Measurements from ENCODE around the gene OOSP3.

OOSP3 gene

DNA sequence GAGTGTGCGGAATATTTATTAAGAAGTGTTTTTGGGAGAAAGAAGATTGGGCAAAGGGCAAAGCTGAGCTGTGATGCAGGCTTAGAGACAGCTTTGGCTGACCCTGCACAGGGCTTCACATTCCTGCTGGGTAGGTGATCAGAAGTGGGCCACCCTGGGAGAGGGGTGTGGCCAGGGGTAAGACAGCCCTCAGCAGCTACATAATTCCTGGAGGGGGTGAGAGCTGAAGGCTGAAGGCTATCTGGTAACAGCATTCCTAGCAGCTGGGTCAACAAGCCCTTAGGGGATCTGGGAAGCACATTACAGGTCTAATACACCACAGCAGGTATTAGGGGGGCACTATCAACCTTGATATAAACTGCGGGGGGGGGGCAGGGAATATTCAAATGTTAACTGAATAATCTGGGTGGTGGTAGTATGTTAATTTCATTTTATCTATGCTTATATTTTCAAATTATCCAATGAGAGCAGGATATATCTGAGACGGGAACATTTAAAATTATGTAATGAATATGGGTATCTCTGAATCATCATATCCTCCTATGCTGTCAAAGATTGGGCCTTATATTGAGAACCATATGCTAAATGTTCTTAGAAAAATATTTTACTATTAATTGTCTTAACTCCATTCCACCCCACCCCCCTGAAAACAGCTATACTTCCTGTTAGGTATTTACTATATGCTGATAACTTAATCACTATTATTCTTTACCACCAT is 65.6 kb downstream of the OOSP3 start:
- no peak for DNase-seq
- no peak for ATAC-seq (ENCODE audit: insufficient read depth, low read depth)
- H3K27ac ChIP-seq (ENCODE audit: low read length), result no peak overlapping the region
- no peak for TF ChIP-seq EZH2 (IDR thresholded peaks at IDR 0.05; ENCODE audit: borderline replicate concordance, low read depth, low read length, severe bottlenecking)
- TF ChIP-seq, protein P1, sequence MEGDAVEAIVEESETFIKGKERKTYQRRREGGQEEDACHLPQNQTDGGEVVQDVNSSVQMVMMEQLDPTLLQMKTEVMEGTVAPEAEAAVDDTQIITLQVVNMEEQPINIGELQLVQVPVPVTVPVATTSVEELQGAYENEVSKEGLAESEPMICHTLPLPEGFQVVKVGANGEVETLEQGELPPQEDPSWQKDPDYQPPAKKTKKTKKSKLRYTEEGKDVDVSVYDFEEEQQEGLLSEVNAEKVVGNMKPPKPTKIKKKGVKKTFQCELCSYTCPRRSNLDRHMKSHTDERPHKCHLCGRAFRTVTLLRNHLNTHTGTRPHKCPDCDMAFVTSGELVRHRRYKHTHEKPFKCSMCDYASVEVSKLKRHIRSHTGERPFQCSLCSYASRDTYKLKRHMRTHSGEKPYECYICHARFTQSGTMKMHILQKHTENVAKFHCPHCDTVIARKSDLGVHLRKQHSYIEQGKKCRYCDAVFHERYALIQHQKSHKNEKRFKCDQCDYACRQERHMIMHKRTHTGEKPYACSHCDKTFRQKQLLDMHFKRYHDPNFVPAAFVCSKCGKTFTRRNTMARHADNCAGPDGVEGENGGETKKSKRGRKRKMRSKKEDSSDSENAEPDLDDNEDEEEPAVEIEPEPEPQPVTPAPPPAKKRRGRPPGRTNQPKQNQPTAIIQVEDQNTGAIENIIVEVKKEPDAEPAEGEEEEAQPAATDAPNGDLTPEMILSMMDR (IDR thresholded peaks at IDR 0.05; ENCODE audit: borderline replicate concordance, extremely low read depth, low read length, poor library complexity, severe bottlenecking), result no peak
- H3K36me3 ChIP-seq (ENCODE audit: insufficient read depth, low read length), result no peaks in the 10 kb centered on the region
- no peaks in the 10 kb centered on the region for H3K79me2 ChIP-seq (ENCODE audit: insufficient read depth, low read length)
- H3K4me3 ChIP-seq (ENCODE audit: low read depth in 1 of 2, low read length in 2 of 2), result no peak overlapping the region
- no peak overlapping the region for H3K4me2 ChIP-seq (ENCODE audit: insufficient read depth, low read length)
- peaks cover 5% of the 10 kb centered on the region; the same call in 1 of the 2 replicates for H3K4me1 ChIP-seq (ENCODE audit: insufficient read depth, low read length)
- no peak overlapping the region for H2AFZ ChIP-seq (ENCODE audit: low read depth, low read length)
- H3K9me3 ChIP-seq (ENCODE audit: insufficient read depth, low read length, severe bottlenecking), result no peaks in the 10 kb centered on the region
- no peaks in the 10 kb centered on the region for H4K20me1 ChIP-seq (ENCODE audit: insufficient read depth, low read length)
- H3K9ac ChIP-seq (ENCODE audit: low read depth, low read length), result no peak overlapping the region
- H3K27me3 ChIP-seq (ENCODE audit: insufficient read depth, low read length, poor library complexity), result no peaks in the 10 kb centered on the region

DNA sequence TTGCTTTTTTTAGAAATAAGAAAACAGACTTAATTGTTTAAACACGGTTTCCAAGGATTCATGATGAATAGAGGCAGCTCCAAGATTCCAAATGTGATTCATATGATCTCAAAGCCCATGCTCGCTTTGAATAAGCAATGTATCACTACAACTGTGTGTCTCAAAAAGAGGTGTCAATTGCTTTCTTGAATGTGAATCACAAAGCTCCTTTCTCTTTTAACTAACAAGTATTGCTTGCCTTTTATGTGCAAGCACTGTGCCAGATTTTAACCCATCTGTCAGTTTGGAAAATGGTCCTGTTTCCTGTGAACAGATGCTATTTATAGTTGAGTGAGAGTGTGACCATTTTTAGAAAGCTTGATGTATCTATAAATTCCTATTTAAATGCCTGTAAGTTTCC is 66.1 kb downstream of the OOSP3 start:
- no peak for TF ChIP-seq EZH2 (IDR thresholded peaks at IDR 0.05; ENCODE audit: borderline replicate concordance, low read depth, low read length, severe bottlenecking)
- TF ChIP-seq, protein P1 (IDR thresholded peaks at IDR 0.05; ENCODE audit: borderline replicate concordance, extremely low read depth, low read length, poor library complexity, severe bottlenecking), result no peak
- ATAC-seq (ENCODE audit: insufficient read depth, low read depth) (no peak), DNase-seq (no peak)
- H4K20me1 ChIP-seq (ENCODE audit: insufficient read depth, low read length), result no peaks in the 10 kb centered on the region
- no peak overlapping the region for H3K4me3 ChIP-seq (ENCODE audit: low read depth in 1 of 2, low read length in 2 of 2)
- no peak overlapping the region for H3K9ac ChIP-seq (ENCODE audit: low read depth, low read length)
- H3K79me2 ChIP-seq (ENCODE audit: insufficient read depth, low read length), result no peaks in the 10 kb centered on the region
- no peaks in the 10 kb centered on the region for H3K36me3 ChIP-seq (ENCODE audit: insufficient read depth, low read length)
- no peak overlapping the region for H2AFZ ChIP-seq (ENCODE audit: low read depth, low read length)
- H3K4me1 ChIP-seq (ENCODE audit: insufficient read depth, low read length), result peaks cover 5% of the 10 kb centered on the region; the same call in 1 of the 2 replicates
- no peak overlapping the region for H3K27ac ChIP-seq (ENCODE audit: low read length)
- H3K4me2 ChIP-seq (ENCODE audit: insufficient read depth, low read length), result no peak overlapping the region
- H3K27me3 ChIP-seq (ENCODE audit: insufficient read depth, low read length, poor library complexity), result no peaks in the 10 kb centered on the region
- no peaks in the 10 kb centered on the region for H3K9me3 ChIP-seq (ENCODE audit: insufficient read depth, low read length, severe bottlenecking)

All from DND-41 (cell line).